Skin of body (tissue), 2 donors: Measurements from ENCODE around the gene SUMO3. TPM values are rescaled to one million over a fixed set of nuclear protein-coding genes. Genes with fewer than 3 reads are reported as not detected.

Source experiments
- DNase-seq: peaks from one replicate; lab custom pipeline; 2025; lab: John Stamatoyannopoulos, UW
- total RNA-seq: library from RNA; depleted of rRNA; stranded (reverse); fragments of >200 nt; gene quantifications from one replicate; pipeline ENCODE4 v1.2.3, GENCODE V29; 2014

SUMO3 gene
- total RNA-seq, 1 donor from 2014 or later = 33.1 TPM

GRCh38 chr21:44762221-44763049 is 55.4 kb downstream of the SUMO3 start:
- no peak for DNase-seq

GRCh38 chr21:44761747-44762208 is 56.1 kb downstream of the SUMO3 start:
- DNase-seq = no peak

- no peak for DNase-seq
These were observed 56.7 kb downstream of the SUMO3 start for GRCh38 chr21:44761011-44761729.

GRCh38 chr21:44760376-44760775 is 57.5 kb downstream of the SUMO3 start:
- DNase-seq = no peak

- DNase-seq = no peak
These were observed 58.1 kb downstream of the SUMO3 start for GRCh38 chr21:44759628-44760285.

GRCh38 chr21:44758781-44759627 is 58.9 kb downstream of the SUMO3 start:
- no peak for DNase-seq

GRCh38 chr21:44758141-44758561 is 59.7 kb downstream of the SUMO3 start:
- no peak for DNase-seq

- DNase-seq = no peak
These were observed 60.1 kb downstream of the SUMO3 start for GRCh38 chr21:44757731-44758130.

- no peak for DNase-seq
These were observed 61.3 kb downstream of the SUMO3 start for GRCh38 chr21:44756423-44757185.

Other genes with a start within 250 kb of the SUMO3 start
- 0.39 TPM for gene KRTAP10-4, start 244.3 kb downstream of the SUMO3 start, total RNA-seq
- not detected for gene KRTAP10-5, start 237.5 kb downstream of the SUMO3 start, total RNA-seq
- not detected for gene KRTAP10-6, start 225.6 kb downstream of the SUMO3 start, total RNA-seq
- 0.99 TPM for gene KRTAP10-7, start 217.5 kb downstream of the SUMO3 start, total RNA-seq
- gene KRTAP10-8, start 206.0 kb downstream of the SUMO3 start, total RNA-seq = not detected
- gene KRTAP10-9, start 191.0 kb downstream of the SUMO3 start, total RNA-seq = 0.20 TPM
- 0.49 TPM for gene KRTAP10-10, start 180.7 kb downstream of the SUMO3 start, total RNA-seq
- 0.69 TPM for gene KRTAP10-11, start 171.6 kb downstream of the SUMO3 start, total RNA-seq
- not detected for gene KRTAP12-4, start 163.4 kb downstream of the SUMO3 start, total RNA-seq
- gene KRTAP12-3, start 160.1 kb downstream of the SUMO3 start, total RNA-seq = not detected
- 1.5 TPM for gene KRTAP12-2, start 151.1 kb downstream of the SUMO3 start, total RNA-seq
- gene KRTAP12-1, start 135.9 kb downstream of the SUMO3 start, total RNA-seq = 2.0 TPM
- not detected for gene KRTAP10-12, start 120.9 kb downstream of the SUMO3 start, total RNA-seq
- 4.1 TPM for gene TSPEAR, start 106.5 kb downstream of the SUMO3 start, total RNA-seq
- gene UBE2G2, start 16.2 kb downstream of the SUMO3 start, total RNA-seq = 65.8 TPM
- 88.6 TPM for gene PTTG1IP, start 55.6 kb upstream of the SUMO3 start, total RNA-seq
- 22.5 TPM for gene ITGB2, start 102.8 kb upstream of the SUMO3 start, total RNA-seq
- gene SLX9, start 122.0 kb upstream of the SUMO3 start, total RNA-seq = 10.0 TPM